Neuronal stem cell (in vitro differentiated cells): ENCODE measurements around the gene NCBP2.

ENCODE experiments used
- DNase-seq: peaks from one replicate; pipeline ENCODE4 v3.0.0-alpha.2; 2013; ENCODE audit warnings: low spot score
- H2AFZ ChIP-seq: one replicate; pipeline ENCODE4 v1.6.1; 2013; ENCODE audit warnings: mild to moderate bottlenecking, low read length, inconsistent platforms
- H2AK5ac ChIP-seq: 2 replicates; pipeline ENCODE4 v1.6.1; 2013; ENCODE audit warnings: low read depth, mild to moderate bottlenecking, inconsistent platforms, low read length, moderate library complexity, mixed read lengths
- H2BK120ac ChIP-seq: 2 replicates; pipeline ENCODE4 v1.6.1; 2013; ENCODE audit warnings: low read depth, mild to moderate bottlenecking, inconsistent platforms, low read length, moderate library complexity, mixed read lengths
- H2BK12ac ChIP-seq: one replicate; pipeline ENCODE4 v1.6.1; 2013; ENCODE audit warnings: low read length, inconsistent platforms
- H2BK15ac ChIP-seq: 2 replicates; pipeline ENCODE4 v1.6.1; 2013; ENCODE audit warnings: mild to moderate bottlenecking, low read length, inconsistent platforms, mixed read lengths
- H2BK5ac ChIP-seq: one replicate; pipeline ENCODE4 v1.6.1; 2013; ENCODE audit warnings: inconsistent platforms, mild to moderate bottlenecking, low read length, moderate library complexity
- H3K14ac ChIP-seq: one replicate; pipeline ENCODE4 v1.6.1; 2013; ENCODE audit warnings: low read length, inconsistent platforms
- H3K18ac ChIP-seq: 2 replicates; pipeline ENCODE4 v1.6.1; 2013; ENCODE audit warnings: low read length, inconsistent platforms
- H3K23ac ChIP-seq: 2 replicates; pipeline ENCODE4 v1.6.1; 2013; ENCODE audit warnings: low read depth, mild to moderate bottlenecking, mixed read lengths, low read length, inconsistent platforms; ENCODE audit not compliant: poor library complexity
- H3K27ac ChIP-seq: replicated peaks from 3 replicates; pipeline ENCODE4 v1.5.1; 2013; ENCODE audit warnings: low read length, inconsistent platforms
- H3K27me3 ChIP-seq, 3 experiments: 2 replicates each; pipeline ENCODE4 v1.6.1; 2013; ENCODE audit warnings: low read length in 3 of 3, mild to moderate bottlenecking in 2 of 3, inconsistent platforms in 1 of 3, low read depth in 1 of 3, mixed read lengths in 1 of 3, moderate library complexity in 1 of 3; ENCODE audit not compliant: control insufficient read depth in 3 of 3, insufficient read depth in 3 of 3
- H3K36me3 ChIP-seq, 2 donors: replicated peaks in 1 of 2; 2 replicates each; pipeline ENCODE4 v1.6.1; 2013; ENCODE audit warnings: low read length in 2 of 2; ENCODE audit not compliant: control insufficient read depth in 2 of 2, insufficient read depth in 2 of 2
- H3K4ac ChIP-seq: 2 replicates; pipeline ENCODE4 v1.6.1; 2013; ENCODE audit warnings: inconsistent platforms, mild to moderate bottlenecking, low read length, moderate library complexity
- H3K4me1 ChIP-seq, 2 donors: 1 replicate in 1 of 2; 2 replicates in 1 of 2; pipeline ENCODE4 v1.6.1; 2013; ENCODE audit warnings: low read length in 2 of 2, low read depth in 1 of 2; ENCODE audit not compliant: control insufficient read depth in 2 of 2, insufficient read depth in 1 of 2
- H3K4me2 ChIP-seq: one replicate; pipeline ENCODE4 v1.6.1; 2013; ENCODE audit warnings: mild to moderate bottlenecking, low read length, inconsistent platforms; ENCODE audit not compliant: insufficient read depth, poor library complexity, severe bottlenecking
- H3K4me3 ChIP-seq, 2 donors: 2 replicates each; pipeline ENCODE4 v1.5.1; 2013; ENCODE audit warnings: low read length in 2 of 2, mild to moderate bottlenecking in 2 of 2, inconsistent platforms in 1 of 2, moderate library complexity in 1 of 2
- H3K79me1 ChIP-seq: one replicate; pipeline ENCODE4 v1.6.1; 2013; ENCODE audit warnings: low read depth, mild to moderate bottlenecking, inconsistent platforms, low read length, moderate library complexity
- H3K9ac ChIP-seq: one replicate; pipeline ENCODE4 v1.6.1; 2013; ENCODE audit warnings: mild to moderate bottlenecking, low read depth, low read length, inconsistent platforms; ENCODE audit not compliant: poor library complexity
- H3K9me3 ChIP-seq, 2 donors: replicated peaks in 1 of 2; 2 replicates each; pipeline versions ENCODE3 to v1.6.1; 2013; ENCODE audit warnings: low read length in 2 of 2, mild to moderate bottlenecking in 2 of 2, inconsistent platforms in 1 of 2, low read depth in 1 of 2, mixed read lengths in 1 of 2, moderate library complexity in 1 of 2; ENCODE audit not compliant: control insufficient read depth in 2 of 2, insufficient read depth in 1 of 2
- H4K8ac ChIP-seq: one replicate; pipeline ENCODE4 v1.6.1; 2013; ENCODE audit warnings: low read depth, mild to moderate bottlenecking, inconsistent platforms, low read length, moderate library complexity
- H4K91ac ChIP-seq: one replicate; pipeline ENCODE4 v1.6.1; 2013; ENCODE audit warnings: low read length, low read depth, mild to moderate bottlenecking, inconsistent platforms; ENCODE audit not compliant: poor library complexity
- WGBS, 2 donors: extraction: QIAGEN DNeasy Blood & Tissue Kit; methylation state at CpG; one replicate each; pipeline ENCODE4 v1.1.7; 2013; ENCODE audit warnings: missing lambda C conversion rate in 2 of 2, mixed read lengths in 1 of 2; ENCODE audit not compliant: insufficient read length in 2 of 2, insufficient replicate concordance in 1 of 2; ENCODE audit errors: extremely low coverage in 2 of 2; 5-methylcytosine and 5-hydroxymethylcytosine counted together

NCBP2 gene

DNA sequence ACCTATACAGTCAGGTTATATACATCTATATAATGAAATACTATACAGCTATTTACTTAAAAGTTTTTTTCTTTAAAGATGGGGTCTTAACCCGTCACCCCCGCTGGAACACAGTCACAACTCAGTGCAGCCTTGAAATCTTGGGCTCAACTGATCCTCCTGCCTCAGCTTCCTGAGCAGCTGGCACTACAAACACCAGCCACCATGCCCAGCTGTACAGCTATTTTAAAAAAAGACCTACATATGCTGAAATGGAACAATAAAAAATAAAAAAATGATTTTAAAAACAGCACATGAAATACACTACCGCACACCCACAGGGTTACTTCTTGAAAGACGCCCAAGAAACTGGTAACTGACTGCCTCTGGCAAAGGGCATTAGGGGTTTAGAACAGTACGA lies 3.8 kb downstream of the NCBP2 start:
- H3K14ac ChIP-seq: no peak overlapping the region
- no peak overlapping the region for H2AFZ ChIP-seq
- no CpG with 5 or more reads among the region's 5 CpGs for WGBS, 2 donors

DNA sequence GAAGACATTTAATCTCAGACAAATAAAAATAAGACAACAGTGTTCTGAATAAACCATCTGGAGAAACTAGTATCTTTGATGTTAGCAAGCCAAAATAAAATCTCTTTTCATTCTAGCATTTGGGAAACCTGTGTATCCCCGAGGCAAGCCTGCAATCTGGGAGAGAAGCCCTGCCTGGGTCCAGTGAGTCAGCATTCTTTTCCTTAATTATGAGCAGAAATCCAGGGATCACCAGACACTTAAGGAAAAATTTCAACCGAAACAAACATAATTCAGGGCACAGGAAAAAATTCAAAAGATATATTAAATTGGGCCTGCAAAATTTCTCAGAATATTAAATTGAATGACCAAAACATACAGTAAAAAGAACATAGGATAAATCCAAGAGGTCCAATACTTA lies 4.2 kb downstream of the NCBP2 start:
- H3K4me2 ChIP-seq: no peak overlapping the region
- H3K9ac ChIP-seq: no peak overlapping the region
- H3K4me3 ChIP-seq: no peak overlapping the region
- H3K27ac ChIP-seq: no peak overlapping the region
- no peaks in the 10 kb centered on the region for H3K27me3 ChIP-seq
- no CpG with 5 or more reads among the region's 2 CpGs for WGBS, 2 donors
- H2AK5ac ChIP-seq: no peak overlapping the region
- no peak overlapping the region for H3K4ac ChIP-seq
- no peak overlapping the region for H3K18ac ChIP-seq
- no peak overlapping the region for H2AFZ ChIP-seq
- H4K91ac ChIP-seq: no peak overlapping the region
- peaks cover 23 to 74% of the 10 kb centered on the region in 2 donors for H3K36me3 ChIP-seq
- no peak overlapping the region for H2BK120ac ChIP-seq
- H4K8ac ChIP-seq: no peak overlapping the region
- H2BK12ac ChIP-seq: no peak overlapping the region
- H2BK5ac ChIP-seq: no peak overlapping the region
- no peak for DNase-seq
- no peak overlapping the region for H3K23ac ChIP-seq
- peaks cover 2% of the 10 kb centered on the region for H3K79me1 ChIP-seq
- H2BK15ac ChIP-seq: no peak overlapping the region
- H3K14ac ChIP-seq: no peak overlapping the region
- H3K4me1 ChIP-seq: peaks cover 0 to 4% of the 10 kb centered on the region in 2 donors
- no peaks in the 10 kb centered on the region for H3K9me3 ChIP-seq

More for the DNA sequence above, 3.8 kb downstream of the NCBP2 start:
- no peak for DNase-seq
- no peaks in the 10 kb centered on the region for H3K9me3 ChIP-seq
- H3K27ac ChIP-seq: no peak overlapping the region
- H2BK15ac ChIP-seq: no peak overlapping the region
- H2BK12ac ChIP-seq: no peak overlapping the region
- H3K4me2 ChIP-seq: no peak overlapping the region
- no peak overlapping the region for H4K91ac ChIP-seq
- H3K9ac ChIP-seq: no peak overlapping the region
- no peak overlapping the region for H2BK5ac ChIP-seq
- no peak overlapping the region for H2AK5ac ChIP-seq
- peaks cover 2% of the 10 kb centered on the region for H3K79me1 ChIP-seq
- no peak overlapping the region for H3K18ac ChIP-seq
- H4K8ac ChIP-seq: no peak overlapping the region
- H3K36me3 ChIP-seq: peaks cover 23 to 71% of the 10 kb centered on the region in 2 donors
- no peak overlapping the region for H3K4ac ChIP-seq
- H3K4me3 ChIP-seq: no peak overlapping the region
- no peak overlapping the region for H3K23ac ChIP-seq
- H2BK120ac ChIP-seq: no peak overlapping the region
- H3K27me3 ChIP-seq: no peaks in the 10 kb centered on the region
- peaks cover 0 to 8% of the 10 kb centered on the region in 2 donors for H3K4me1 ChIP-seq

DNA sequence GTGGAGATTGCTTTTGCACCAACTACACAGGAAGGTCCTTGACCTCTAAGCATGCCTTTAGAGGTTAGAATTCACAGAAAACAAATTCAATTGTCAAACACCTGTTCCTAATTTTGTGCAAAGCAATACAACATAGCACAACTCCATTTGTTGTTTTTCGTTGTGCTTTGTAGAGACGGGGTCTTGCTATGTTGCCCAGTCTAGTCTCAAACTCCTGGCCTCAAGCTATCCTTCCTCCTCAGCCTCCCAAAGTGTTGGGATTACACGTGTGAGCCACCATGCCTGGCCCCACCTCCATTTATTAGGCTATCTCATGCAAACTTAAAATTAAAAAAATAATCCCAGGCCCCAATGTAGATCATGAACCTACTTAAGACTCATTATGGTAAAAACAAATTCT lies 6.0 kb downstream of the NCBP2 start:
- WGBS, 2 donors: no CpG with 5 or more reads among the region's 3 CpGs
- peaks cover 30 to 92% of the 10 kb centered on the region in 2 donors for H3K36me3 ChIP-seq
- no peak overlapping the region for H2BK120ac ChIP-seq
- DNase-seq: no peak
- no peaks in the 10 kb centered on the region for H3K9me3 ChIP-seq
- no peak overlapping the region for H3K4ac ChIP-seq
- no peak overlapping the region for H4K8ac ChIP-seq
- H3K4me1 ChIP-seq: peaks cover 0 to 1% of the 10 kb centered on the region in 2 donors
- no peak overlapping the region for H2AFZ ChIP-seq
- H3K27ac ChIP-seq: no peak overlapping the region
- no peak overlapping the region for H2BK5ac ChIP-seq
- H3K18ac ChIP-seq: no peak overlapping the region
- H3K23ac ChIP-seq: no peak overlapping the region
- H3K9ac ChIP-seq: no peak overlapping the region
- no peak overlapping the region for H4K91ac ChIP-seq
- no peak overlapping the region for H2BK15ac ChIP-seq
- no peak overlapping the region for H2BK12ac ChIP-seq
- no peak overlapping the region for H2AK5ac ChIP-seq
- H3K27me3 ChIP-seq: no peaks in the 10 kb centered on the region
- H3K14ac ChIP-seq: no peak overlapping the region
- no peak overlapping the region for H3K4me3 ChIP-seq
- H3K79me1 ChIP-seq: no peaks in the 10 kb centered on the region
- no peak overlapping the region for H3K4me2 ChIP-seq

DNA sequence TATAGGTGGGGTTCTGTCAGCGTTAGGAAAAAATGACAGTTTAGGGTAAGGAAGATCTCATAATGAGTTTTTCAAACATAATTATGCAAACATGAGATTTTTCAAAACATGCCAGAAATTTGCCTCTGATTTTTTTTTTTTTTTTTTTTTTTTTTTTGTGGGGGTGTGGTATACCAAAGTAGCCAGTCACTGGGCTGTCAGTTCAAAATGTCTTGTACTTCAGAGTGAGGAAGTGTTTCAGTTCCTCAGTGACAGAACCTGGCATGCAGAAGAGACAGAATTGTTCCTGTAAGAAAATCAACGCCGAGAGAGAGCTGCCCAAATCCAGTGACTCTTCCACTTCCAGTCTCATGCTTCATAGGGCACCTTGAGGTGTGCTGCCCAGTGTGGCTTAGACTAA lies 9.7 kb downstream of the NCBP2 start:
- no peaks in the 10 kb centered on the region for H3K9me3 ChIP-seq
- H3K14ac ChIP-seq: no peak overlapping the region
- peaks cover 38 to 98% of the 10 kb centered on the region in 2 donors for H3K36me3 ChIP-seq
- H2AFZ ChIP-seq: no peak overlapping the region
- no peak overlapping the region for H3K18ac ChIP-seq
- no peak overlapping the region for H3K4ac ChIP-seq
- H3K27me3 ChIP-seq: no peaks in the 10 kb centered on the region
- no peak overlapping the region for H2BK12ac ChIP-seq
- no peak overlapping the region for H2BK15ac ChIP-seq
- WGBS, 2 donors: no CpG with 5 or more reads among the region's 3 CpGs
- H2AK5ac ChIP-seq: no peak overlapping the region
- no peaks in the 10 kb centered on the region for H3K4me1 ChIP-seq
- H3K4me2 ChIP-seq: no peak overlapping the region
- H2BK5ac ChIP-seq: no peak overlapping the region
- no peak overlapping the region for H3K27ac ChIP-seq
- H4K8ac ChIP-seq: no peak overlapping the region
- H3K4me3 ChIP-seq: no peak overlapping the region
- no peaks in the 10 kb centered on the region for H3K79me1 ChIP-seq
- no peak overlapping the region for H2BK120ac ChIP-seq
- H3K9ac ChIP-seq: no peak overlapping the region
- H3K23ac ChIP-seq: no peak overlapping the region
- DNase-seq: no peak
- H4K91ac ChIP-seq: no peak overlapping the region
